Epidermal melanocyte (primary cell): Measurements from ENCODE around the gene FAM237B.
A peak's percentile ranks its signal among the peaks of the same experiment; 100 is the strongest.
"Not testable (repeated sequence)": the region's sequence is repeated elsewhere in the genome, so short reads cannot be mapped to it uniquely, and the experiment has no call there.

Experiments used
- DNase-seq: peaks from one replicate; pipeline ENCODE4 v3.0.0; 2011; ENCODE audit warnings: low spot score; ENCODE audit not compliant: insufficient read length

Gene FAM237B

DNA sequence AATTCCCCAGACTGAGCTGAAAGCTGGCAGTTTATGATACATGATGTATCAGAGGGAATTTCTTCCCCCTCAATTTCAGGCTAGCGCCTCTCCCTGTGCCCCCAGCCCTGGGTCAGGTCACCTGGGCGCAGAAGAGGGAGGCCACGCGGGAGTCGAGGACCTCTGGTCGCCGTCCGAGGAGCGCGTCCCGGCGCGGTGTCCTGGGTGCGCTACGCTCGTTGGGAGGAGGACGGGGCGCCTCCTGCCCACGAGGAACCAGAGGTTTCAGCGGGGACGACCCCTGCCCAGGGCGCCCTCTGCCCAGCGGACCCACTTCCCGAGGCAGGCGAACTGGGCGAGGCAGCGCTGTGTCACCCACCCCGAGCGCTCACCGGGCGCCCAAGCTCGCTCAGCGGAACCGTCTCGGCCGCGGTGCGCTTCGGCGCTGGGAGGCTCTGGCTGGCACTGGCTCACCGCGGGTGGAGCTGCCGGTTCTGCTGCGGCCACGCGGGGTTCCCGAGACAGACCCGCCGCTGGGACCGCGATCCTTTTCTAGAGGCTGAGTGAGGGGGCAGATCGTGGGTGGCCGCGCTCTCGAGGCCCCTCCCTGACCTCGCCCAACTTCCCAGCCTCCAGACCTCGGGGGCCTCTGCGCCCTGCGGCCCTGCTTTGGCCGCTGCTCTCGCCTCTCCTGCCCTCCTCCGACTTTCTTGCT, at the start of gene FAM237B:
Gene FAM237B, minus strand, starts transcription at position 504 of the 694 bp plus-strand sequence. CDS start 1,556 bp downstream, outside the sequence.
- no peak for DNase-seq

GRCh38 chr7:90351987-90352386, 30.9 kb upstream of the FAM237B start:
- DNase-seq, result no peak

- DNase-seq, result not testable (repeated sequence)
Observed at GRCh38 chr7:90350032-90350431, 28.9 kb upstream of the FAM237B start.

DNA sequence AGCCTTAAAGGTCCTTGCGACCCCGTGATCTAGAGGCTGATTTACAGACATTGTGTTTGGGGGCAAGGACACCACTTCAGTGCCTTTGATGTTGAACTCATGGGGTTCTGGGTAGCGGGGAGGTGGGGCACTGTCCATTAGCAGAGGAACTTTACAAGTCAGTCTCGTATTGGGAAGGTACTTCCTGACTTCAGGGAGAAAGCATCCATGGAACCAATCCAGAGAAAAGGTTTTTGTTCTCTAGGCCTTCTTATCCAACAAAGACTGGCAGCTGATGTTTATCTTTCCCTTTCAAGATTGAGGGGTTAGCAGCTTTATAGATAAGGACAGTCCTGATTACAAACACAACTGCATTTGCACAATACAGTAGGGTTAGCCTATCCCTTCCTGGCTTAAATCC, 28.2 kb upstream of the FAM237B start:
- no peak for DNase-seq

- DNase-seq, result no peak
Observed at GRCh38 chr7:90347759-90348158, 26.7 kb upstream of the FAM237B start.

DNA sequence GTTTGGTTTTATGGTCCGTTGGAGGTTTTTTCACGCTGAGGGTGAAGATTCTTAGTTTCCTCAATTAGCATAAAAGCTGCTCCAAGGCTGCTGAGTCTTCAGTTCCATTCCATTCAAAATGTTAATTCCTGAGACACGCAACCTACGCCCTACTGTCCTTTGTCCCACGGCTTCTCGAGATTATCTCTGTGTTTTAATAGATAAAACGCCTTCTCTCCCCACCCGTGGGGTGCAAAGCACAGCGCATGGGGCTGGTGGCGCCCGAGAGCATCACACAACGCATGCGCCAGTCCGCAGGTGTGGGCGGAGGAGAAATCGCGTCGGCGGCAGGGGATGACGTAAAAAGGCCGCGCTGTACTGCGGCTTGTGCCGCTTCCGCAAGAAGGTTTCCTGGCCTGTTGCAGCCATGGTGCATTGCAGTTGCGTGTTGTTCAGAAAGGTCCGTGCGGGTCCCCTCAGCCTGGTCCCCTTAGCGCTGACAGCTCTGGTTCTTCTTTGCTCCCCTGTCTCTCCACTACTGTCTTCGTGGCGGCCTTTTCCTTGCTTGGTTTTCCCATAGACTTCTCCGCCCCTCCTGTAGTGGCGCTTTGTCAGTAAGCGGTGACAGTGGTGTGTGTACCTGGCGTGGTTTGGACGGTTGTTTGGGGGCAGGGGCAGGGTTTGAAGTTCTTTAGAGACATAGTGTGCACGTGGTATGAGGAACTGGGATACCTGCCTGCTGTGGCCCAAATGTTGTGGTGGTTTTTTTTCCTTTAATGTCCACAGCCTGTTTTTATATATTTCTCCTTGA, 25.4 kb upstream of the FAM237B start, which contains the start of gene GTPBP10:
Gene GTPBP10, plus strand, starts transcription at position 381 of the 790 bp plus-strand sequence. Its CDS starts 26 bp downstream, at position 407.
- peak; percentile 76 for DNase-seq

DNA sequence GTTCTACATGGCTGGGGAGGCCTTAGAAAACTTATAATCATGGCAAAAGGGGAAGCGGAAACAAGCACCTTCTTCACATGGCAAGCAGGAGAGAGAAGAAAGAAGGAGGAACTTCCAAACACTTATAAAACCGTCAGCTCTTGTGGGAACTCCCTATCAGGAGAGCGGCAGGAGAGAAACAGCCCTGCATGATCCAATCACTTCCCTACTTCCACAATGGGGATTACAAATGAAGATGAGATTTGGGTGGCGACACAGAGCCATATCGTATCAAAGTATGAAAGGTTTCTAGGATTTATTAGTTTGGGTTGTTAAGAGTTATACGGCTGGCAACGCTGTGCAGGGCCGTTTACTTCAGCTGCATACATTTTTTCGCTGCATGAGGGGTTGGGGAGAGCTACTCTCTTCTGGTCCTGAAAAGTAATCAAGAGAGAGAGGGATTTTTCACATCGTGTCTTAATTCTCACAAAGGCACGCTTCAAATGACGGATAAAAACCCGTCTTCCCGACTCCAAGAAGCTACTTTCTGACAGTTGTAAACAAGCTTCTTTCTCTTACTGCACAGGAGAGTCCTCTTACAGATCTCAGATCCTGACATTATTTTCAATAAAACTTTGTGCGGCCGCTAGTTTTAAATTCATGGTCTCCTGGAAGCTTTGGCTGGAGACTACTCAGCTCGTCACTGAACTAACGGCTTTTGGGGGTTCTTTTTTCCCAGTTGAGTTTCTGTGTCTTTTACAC, 24.7 kb upstream of the FAM237B start:
- DNase-seq, result no peak

DNA sequence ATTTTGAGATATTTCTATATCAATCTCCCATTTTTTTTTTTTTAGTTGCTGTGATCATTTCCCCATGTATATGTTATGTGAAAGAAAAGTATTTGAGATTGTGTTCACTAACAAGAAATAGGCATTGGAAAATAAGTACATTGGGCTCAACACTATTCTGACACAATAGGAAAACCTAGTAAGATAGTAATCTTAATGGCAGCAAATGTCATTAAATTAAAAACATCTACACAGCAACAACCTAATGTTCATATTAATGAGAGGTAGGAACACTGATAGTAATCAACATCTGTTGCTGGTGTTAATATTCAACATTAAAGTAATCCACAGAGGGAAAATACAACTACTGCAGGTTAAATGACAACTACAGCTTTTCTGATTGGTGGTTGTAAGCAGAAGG, 23.9 kb upstream of the FAM237B start:
- DNase-seq, result no peak

DNA sequence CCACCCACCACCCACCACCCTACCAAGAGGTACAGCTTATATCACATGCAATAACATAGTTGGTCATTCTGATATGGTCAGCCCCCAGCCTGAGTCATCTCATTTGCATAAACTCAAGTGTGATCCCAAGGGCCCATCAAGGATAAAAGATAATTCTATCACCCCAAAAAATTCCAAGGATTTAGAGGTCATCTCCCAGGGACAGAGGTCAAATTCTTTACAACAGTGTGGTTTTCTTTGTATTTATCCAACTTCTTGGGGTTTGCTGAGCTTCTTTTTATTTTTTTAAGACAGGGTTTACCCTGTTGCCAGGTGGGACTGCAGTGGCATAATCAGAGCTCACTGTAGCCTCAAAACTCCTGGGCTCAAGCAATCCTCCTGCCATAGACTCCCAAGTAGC, 16.0 kb upstream of the FAM237B start:
- DNase-seq, result no peak

DNA sequence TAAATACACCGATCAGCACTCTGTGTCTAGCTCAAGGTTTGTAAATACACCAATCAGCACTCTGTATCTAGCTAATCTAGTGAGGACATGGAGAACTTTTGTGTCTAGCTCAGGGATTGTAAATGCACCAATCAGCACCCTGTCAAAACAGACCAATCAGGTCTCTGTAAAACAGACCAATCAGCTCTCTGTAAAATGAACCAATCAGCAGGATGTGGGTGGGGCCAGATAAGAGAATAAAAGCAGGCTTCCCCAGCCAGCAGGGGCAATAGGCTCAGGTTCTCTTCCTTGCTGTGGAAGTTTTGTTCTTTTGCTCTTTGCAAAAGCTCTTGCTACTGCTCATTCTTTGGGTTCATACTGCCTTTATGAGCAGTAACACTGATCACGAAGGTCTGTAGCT, 13.8 kb upstream of the FAM237B start:
- DNase-seq, result not testable (repeated sequence)

DNA sequence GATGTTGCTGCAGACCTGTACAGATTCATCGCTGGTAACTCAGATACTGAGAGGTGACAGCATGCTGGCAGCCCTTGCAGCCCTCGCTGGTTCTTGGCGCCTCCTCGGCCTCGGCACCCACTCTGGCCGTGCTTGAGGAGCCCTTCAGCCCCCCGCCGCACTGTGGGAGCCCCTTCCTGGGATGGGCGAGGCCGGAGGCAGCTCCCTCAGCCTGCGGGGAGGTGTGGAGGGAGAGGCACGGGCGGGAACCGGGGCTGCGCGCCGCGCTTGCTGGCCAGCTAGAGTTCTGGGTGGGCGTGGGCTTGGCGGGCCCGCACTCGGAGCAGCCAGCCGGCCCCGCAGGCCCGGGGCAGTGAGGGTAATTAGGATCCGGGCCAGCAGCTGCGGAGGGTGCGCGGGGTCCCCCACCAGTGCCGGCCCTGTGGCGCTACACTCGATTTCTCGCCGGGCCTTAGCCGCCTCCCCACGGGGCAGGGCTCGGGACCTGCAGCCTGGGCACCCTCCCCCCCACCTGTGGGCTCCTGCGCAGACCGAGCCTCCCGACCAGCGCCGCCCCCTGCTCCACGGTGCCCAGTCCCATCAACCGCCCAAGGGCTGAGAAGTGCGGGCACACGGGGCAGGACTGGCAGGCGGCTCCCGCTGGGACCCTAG, 13.2 kb upstream of the FAM237B start:
- no peak for DNase-seq

GRCh38 chr7:90326500-90326899, 5.4 kb upstream of the FAM237B start:
- DNase-seq, result no peak

DNA sequence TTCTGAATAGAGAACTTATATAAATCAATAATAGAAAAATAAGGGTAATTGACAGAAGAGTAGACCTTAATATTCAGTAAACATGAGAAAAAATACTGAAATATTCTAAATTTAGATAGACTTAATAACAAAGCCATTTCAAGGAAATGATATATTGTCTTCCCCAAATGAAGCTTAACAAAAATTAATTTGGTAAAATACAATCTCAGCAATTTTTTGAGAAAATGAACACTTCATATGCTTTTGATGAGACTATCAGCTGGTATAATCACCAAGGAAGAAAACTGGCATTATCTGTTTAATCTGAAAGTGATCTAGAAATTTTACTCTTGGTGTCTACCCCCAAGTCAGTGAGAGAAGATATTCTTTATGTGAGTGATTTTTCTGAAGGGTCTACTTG, 1.7 kb upstream of the FAM237B start:
- no peak for DNase-seq

GRCh38 chr7:90320418-90320800, 695 bp downstream of the FAM237B start:
- no peak for DNase-seq

DNA sequence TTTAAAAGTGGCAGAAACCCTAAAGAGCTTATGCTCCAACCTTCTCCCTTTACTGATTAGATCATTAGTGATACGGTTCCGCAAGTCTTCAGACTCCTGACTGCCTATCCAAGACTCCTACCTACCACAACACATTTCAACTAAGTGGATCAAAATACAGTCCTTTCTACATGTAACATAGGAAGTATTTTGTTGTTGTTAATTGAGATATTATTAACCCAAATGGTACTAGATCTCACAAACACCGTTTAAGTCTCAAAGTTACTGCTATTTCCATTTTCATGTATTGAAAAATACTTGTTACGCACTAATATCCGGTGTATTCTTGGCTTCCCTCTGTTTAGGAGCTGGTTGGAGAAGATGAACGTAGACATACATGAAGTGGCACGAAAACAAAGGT, 1.1 kb downstream of the FAM237B start:
- no peak for DNase-seq

GRCh38 chr7:90313907-90314306, 7.2 kb downstream of the FAM237B start:
- DNase-seq, result no peak

DNA sequence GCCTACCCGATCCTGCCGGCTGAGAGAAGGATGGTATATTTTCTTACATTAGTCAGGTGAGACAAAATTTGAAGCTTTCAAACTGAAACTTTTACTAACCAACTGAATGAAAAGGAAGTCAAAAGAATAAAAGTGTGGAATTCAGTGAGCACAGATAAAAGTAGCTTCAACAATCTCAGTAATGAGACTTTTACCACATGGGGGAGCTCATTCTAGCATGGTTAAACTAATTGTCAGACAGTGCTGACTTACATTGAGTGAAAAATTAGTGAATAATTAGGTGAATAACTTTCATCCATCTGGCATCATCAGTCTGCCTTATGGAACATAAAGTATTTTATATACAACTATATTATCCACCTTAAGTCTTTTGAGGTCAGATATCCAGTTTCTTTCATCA, 8.4 kb downstream of the FAM237B start:
- DNase-seq, result no peak

DNA sequence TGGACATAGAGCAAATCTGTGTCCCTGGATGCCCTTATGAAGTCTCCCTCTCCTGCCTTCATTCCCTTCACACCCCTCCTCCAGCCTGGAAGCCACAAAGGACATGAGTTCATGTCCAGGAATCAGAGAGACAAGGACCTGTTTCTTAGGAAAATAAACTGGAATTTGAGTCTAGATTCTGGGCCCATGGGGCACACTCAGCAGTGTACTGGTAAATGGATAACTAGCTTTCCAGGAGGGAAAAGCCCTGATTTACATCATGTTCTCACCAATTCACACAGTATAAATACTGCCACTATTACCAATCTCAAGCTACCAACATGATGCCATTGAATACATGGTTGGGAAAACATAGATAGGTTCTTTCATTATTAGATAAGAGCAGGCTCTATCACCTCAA, 9.9 kb downstream of the FAM237B start:
- no peak for DNase-seq

GRCh38 chr7:90309872-90310271, 11.2 kb downstream of the FAM237B start:
- no peak for DNase-seq

- DNase-seq, result no peak
Observed at GRCh38 chr7:90303241-90303640, 17.9 kb downstream of the FAM237B start.
